IMR-90 (cell line): ENCODE data around the gene ATP11A.

Experiments used
- BHLHE40 ChIP-seq: fragments of 150-350 bp; IDR thresholded peaks from 2 replicates; pipeline ENCODE4 v1.6.1; 2016; ENCODE audit warnings: mild to moderate bottlenecking, low read depth, low read length
- CEBPB ChIP-seq: IDR thresholded peaks from 2 replicates; pipeline ENCODE4 v1.6.1; 2012; ENCODE audit warnings: low read depth, low read length, improper control_type of control experiment
- CHD1 ChIP-seq: IDR thresholded peaks from 2 replicates; pipeline ENCODE4 v1.6.1; 2012; ENCODE audit warnings: low read depth, low read length, improper control_type of control experiment
- FOS ChIP-seq: fragments of 150-350 bp; IDR thresholded peaks from 2 replicates; pipeline ENCODE4 v1.6.1; 2016; ENCODE audit warnings: low read depth, low read length
- MAFK ChIP-seq: IDR thresholded peaks from 2 replicates; pipeline ENCODE4 v1.6.1; 2012; ENCODE audit warnings: low read depth, low read length, improper control_type of control experiment
- MAZ ChIP-seq: IDR thresholded peaks from 2 replicates; pipeline ENCODE4 v1.6.1; 2012; ENCODE audit warnings: low read depth, mild to moderate bottlenecking, low read length, improper control_type of control experiment, moderate library complexity, borderline replicate concordance
- POLR2A ChIP-seq: IDR thresholded peaks from 2 replicates; pipeline ENCODE4 v1.6.1; 2012; ENCODE audit warnings: mild to moderate bottlenecking, low read depth, low read length
- RAD21 ChIP-seq: IDR thresholded peaks from 2 replicates; pipeline ENCODE4 v1.6.1; 2012; ENCODE audit warnings: low read length, improper control_type of control experiment
- RFX5 ChIP-seq: IDR thresholded peaks from 2 replicates; pipeline ENCODE4 v1.8.0; 2012; ENCODE audit warnings: low read depth, mild to moderate bottlenecking, low read length, moderate library complexity
- SMC3 ChIP-seq: fragments of 150-350 bp; IDR thresholded peaks from 2 replicates; pipeline ENCODE4 v1.6.1; 2016; ENCODE audit warnings: low read depth, mild to moderate bottlenecking, antibody characterized with exemption, low read length, moderate library complexity
- TF ChIP-seq, protein P1 (sequence below): conservative IDR thresholded peaks from 2 replicates; pipeline ENCODE4 v1.5.1; 2012; ENCODE audit warnings: mild to moderate bottlenecking, low read depth, low read length, improper control_type of control experiment
- TF ChIP-seq, protein P2 (sequence below): fragments of 150-350 bp; IDR thresholded peaks from 2 replicates; pipeline ENCODE4 v1.6.1; 2016; ENCODE audit warnings: low read depth, mild to moderate bottlenecking, low read length, moderate library complexity, borderline replicate concordance

DNA sequence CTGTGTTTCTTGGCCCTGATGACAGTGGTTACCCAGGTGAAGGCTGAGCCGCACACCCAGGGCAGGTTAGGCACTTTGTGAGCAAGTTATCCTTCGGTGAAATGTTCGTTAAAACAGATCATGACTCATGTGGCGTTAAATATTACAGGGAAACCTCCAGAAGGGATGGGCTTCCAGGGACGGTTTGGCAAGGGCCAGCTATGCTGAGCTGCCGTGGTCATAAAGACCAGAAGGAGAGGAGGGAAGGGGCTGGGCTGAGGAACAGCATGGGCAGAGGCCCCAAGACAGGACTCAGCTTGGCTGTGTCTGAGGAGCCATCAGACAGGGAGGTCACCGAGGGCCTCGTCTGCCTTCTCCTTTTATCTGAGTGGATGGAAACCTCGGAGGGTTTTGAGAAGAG is 47.5 kb downstream of the ATP11A start:
- TF ChIP-seq CHD1 (no peak), POLR2A (no peak), SMC3 (no peak), CEBPB (no peak), BHLHE40 (no peak), RFX5 (no peak), RAD21 (no peak), MAFK (no peak), MAZ (no peak), FOS (no peak)
- TF ChIP-seq, protein P1, sequence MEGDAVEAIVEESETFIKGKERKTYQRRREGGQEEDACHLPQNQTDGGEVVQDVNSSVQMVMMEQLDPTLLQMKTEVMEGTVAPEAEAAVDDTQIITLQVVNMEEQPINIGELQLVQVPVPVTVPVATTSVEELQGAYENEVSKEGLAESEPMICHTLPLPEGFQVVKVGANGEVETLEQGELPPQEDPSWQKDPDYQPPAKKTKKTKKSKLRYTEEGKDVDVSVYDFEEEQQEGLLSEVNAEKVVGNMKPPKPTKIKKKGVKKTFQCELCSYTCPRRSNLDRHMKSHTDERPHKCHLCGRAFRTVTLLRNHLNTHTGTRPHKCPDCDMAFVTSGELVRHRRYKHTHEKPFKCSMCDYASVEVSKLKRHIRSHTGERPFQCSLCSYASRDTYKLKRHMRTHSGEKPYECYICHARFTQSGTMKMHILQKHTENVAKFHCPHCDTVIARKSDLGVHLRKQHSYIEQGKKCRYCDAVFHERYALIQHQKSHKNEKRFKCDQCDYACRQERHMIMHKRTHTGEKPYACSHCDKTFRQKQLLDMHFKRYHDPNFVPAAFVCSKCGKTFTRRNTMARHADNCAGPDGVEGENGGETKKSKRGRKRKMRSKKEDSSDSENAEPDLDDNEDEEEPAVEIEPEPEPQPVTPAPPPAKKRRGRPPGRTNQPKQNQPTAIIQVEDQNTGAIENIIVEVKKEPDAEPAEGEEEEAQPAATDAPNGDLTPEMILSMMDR: no peak
- TF ChIP-seq, protein P2, sequence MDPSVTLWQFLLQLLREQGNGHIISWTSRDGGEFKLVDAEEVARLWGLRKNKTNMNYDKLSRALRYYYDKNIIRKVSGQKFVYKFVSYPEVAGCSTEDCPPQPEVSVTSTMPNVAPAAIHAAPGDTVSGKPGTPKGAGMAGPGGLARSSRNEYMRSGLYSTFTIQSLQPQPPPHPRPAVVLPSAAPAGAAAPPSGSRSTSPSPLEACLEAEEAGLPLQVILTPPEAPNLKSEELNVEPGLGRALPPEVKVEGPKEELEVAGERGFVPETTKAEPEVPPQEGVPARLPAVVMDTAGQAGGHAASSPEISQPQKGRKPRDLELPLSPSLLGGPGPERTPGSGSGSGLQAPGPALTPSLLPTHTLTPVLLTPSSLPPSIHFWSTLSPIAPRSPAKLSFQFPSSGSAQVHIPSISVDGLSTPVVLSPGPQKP: no peak
